NCI-H774 (cell line): ENCODE data around the gene COL20A1.

Experiments used
- DNase-seq: peaks from one replicate; lab custom pipeline; 2025; lab: John Stamatoyannopoulos, UW

Gene COL20A1

DNA sequence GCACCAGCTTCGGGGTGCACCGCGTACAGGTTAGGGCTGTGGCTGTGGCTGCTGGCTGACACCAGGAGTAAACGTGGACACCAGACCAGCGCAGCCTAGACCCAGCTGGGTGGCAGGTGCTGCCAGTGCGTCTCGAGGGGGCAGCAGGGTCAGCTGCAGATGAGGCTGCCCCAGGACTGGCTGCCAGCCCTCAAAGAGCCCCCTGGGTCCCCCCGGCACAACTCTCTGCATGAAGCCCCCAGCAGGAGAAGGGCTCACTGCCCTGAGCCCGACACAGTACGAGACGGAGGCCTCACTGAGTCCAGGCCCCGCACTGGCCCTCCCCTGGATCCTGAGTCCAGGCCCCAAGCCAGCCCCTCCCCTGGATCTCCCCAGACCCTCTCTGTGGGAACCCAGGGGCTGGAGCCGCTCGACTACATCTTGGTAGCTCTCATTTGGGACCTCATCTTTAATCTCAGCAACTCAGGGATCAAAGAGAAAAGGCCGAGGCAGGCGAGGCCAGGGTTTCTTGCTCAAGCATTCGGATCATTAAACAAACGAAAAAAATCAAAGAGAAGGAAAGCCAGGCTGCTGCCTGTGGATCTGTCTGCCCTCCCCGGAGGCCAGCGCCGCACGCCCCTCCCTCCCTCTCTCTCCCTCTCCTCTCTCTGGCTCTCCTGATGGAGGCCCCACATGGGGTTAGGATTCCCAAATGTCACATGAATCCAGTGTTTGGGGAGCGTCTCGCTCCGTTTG is 31.8 kb upstream of the COL20A1 start:
- DNase-seq: no peak

DNA sequence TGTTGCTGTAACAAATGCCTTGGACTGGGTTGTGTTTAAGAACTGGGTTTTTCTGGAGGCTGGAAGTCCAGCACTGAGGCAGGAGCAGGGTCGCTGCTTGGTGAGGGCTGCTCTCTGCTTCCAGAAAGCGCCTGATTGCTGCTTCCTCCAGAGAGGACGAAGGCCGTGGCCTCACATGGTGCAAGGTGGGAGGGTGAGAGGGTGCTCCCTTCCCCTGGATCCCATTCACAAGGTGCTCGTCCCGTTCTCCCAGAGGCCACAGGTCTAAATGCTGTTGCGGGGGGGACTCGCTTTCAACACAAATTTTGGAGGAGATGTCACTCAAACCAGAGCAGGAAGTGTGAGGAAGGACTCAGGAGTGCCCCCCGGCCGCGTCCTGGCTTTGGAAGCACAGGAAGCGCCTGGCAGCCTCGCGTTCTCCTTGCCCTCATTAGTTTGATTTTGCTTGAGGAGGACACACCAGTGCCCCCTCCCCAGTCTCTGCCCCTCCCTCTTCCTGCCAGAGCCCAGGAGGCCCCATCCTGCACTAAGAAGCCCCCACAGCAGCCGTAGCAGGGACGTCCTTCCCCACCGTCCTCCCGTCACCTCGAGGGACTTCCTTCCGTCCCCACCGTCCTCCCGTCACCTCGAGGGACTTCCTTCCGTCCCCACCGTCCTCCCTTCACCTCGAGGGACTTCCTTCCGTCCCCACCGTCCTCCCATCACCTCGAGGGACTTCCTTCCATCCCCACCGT is 31.0 kb upstream of the COL20A1 start:
- no peak for DNase-seq

DNA sequence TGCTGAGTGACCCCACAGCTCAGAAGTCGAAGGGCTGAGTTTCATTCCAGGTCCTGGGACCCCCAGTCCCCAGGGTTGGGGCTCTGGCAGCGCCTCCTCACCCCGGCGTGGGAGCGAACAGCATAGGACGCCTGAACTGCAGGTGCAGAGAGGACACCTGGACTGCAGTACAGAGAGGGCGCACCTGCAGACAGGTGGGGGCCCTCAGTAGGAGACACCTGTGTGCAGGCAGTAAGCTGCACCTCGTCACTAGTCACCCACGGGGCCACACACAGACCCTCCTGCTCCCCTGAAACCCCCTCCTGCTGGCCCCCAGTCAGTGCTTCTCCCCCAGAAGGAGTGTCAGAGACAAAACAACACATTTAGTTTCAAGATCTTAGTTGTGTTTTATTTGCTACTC is 30.1 kb upstream of the COL20A1 start:
- DNase-seq: peak; percentile 21

DNA sequence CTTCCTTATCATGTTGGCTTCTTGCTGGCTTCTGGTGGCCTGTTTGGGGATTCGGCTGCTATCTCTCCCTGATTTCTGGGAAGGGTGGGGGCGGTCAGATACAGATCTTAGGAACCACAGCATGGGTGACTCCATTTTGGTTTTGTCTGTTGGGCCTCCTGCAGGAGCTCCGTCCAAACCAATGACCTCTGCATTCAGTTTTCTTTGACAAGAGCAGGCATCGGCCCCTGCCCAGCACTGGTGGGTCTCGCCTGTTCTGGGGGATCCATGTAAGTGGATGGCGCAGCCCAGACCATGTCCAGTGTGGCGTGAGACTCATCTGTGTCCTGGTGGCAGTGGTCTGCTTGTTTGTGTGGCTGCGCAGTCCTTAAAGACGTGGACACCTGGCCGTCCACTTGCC is 29.0 kb upstream of the COL20A1 start:
- DNase-seq: no peak

DNA sequence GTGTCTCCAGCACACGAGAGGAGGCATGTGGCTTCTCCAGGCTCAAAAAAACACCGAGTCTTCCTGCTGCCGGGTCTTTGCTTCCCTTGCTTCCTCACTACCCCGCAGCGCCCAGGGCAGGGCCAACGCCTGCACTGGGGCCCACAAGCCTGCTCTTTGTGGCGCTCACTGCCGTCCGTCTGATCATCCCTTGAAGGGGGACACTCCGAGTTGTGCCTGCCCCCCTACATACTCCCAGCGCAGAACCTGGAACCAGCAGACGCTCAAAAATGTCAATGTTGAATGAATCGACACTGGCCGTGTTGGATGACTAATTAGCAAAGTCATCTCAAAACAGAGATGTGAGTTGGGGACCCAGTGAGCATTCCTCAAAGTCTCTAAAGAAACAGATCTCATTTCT is 28.5 kb upstream of the COL20A1 start:
- DNase-seq: no peak

DNA sequence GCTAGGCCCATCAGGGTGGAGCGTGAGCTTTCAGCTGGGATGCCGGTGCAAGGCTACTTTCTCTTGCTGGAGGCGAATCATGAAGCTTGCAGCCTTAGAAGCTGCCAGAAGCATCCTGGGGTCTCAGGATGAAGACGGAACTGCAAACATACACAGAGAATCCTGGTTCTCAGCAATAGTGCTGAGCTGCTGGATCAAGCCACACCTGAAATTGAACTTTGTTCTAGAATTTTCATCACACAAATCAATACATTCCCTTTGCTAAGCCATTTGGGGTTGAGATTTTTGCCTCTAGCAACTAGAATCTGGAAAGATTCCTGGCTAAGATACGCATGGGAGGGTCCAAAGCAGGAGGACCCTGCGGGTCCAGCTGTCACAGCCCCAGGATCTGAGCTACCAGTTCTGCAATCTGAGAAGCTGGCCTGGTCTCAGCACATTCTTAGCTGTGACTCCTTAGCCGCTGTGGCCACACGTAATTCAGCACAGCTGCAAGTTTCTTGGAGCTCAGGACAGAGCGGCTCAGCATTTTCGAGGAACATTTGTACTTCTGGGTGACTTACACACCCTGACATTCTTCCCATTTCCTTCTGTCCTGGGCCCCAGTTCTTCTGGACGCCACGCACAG is 27.0 kb upstream of the COL20A1 start:
- no peak for DNase-seq

DNA sequence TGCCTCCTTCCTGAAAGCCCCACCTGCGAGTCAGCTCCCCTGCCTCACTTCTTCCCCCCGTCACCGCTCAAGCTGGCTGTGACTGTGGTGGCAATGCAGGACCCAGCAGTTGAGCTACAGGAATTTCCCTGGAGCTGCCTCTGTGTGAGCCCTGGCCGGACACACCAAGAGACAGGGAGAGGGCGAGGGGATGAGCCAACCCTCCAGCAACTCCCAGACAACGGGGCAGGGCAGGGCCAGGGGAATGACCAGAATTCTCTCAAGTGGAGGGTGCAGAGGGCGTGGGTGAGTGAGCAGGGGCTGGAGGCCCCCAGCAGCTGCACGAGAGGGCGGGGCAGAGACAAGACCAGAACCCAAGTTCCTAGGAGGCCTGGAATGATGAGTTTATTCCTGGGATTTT is 25.3 kb upstream of the COL20A1 start:
- DNase-seq: no peak

DNA sequence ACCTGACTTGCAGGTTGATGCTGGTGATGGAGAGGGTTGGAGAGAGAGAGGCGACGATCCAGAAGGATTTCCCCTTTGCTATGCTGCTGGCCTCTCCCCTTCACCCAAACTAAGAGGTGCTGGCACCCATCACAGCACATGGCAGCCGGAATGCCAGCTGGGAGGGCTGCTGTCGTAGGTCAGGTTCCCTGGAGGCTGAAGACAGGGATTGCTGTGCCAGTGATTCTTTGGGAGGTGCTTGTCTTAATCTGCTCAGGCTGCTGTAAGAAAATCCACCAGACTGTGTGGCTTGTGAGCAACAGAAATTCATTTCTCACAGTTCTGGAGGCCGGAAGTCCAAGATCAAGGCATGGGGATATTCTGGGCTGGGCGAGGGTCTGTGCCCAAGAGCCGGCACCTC is 24.7 kb upstream of the COL20A1 start:
- no peak for DNase-seq

DNA sequence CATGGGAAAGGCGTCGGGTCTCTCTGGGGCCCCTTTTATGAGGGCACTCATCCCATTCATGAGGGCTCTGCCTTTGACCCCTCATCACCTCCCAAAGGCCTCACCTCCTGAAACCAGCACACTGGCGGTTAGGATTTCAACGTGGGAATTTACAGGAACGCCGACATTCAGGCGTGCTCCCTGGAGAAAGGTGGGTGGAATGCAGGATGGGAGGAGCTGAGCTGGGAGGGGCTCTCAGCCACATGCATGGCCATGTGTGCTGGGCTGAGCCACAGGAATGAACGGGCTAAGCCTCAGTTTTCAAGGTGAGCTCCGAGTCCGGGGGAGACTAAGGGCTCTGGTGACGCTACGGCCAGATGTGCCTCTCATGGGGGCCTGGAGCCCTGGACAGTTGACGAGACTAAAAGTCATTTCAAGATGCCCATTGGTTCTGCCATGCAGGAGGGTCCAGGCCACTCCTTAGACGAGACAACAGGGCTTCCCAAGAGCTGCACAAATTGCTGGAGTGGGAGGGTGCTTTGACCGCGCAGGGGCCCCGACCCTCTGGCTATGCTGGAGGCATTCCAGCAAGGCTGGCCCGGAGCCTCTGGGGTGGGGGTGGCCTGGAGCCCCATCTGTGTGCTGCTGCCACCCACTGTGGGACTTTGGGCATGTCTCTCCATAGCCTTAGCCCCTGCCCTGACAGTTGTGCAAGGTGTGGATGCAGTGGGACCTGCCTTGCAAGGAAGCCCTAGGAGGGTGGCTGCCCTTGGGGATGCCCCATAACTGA is 24.1 kb upstream of the COL20A1 start:
- no peak for DNase-seq

DNA sequence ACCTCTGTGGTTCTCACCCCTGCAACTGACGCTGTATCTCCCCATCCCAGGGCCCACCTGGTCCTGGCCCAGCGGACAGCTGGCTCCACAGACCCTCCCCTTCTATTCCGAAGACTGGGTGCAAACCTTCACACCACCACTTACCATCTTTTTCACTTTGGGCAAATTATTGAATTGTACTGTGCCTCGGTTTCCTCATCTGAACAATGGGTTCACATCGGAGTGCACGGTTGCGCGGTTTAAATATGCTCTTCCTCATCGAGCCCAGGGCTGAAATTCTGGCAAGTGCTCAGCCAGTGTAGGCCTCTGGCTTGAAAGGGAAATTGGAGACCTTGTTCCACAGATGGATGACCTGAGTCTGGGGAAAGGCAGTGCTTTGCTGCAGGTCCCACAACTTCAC is 23.3 kb upstream of the COL20A1 start:
- DNase-seq: no peak

DNA sequence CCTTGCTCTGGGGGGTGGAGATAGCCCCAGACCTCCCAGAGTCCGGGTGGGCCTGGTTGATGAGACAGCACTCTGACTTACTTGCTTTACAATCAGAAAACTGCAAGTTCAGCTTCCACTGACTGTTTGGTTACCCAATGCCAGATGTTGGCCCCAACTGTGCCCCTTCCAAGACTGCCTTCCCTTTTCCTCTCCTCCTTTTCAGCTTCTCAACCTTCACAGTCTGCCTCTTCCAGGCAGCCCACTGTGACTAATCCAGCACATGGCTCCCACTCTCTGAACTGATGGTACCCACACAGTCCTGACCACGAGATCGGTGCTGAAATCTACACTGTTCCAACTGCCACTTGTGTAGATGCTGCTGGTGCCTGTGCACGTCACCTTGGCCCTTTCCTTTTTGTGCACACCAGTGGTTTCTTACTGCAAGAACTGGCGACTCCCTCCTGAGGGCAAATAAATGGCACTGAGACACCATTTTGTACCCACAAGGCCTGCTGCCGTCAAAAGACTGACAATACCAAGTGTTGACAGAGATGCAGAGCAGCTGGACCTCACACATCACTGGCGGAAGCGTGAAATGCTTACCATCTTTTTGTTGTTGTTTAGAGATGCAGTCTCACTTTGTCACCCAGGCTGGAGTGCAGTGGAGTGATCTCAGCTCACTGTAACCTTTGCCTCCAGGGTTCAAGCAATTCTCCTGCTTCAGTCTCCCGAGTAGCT is 22.2 kb upstream of the COL20A1 start:
- DNase-seq: no peak

DNA sequence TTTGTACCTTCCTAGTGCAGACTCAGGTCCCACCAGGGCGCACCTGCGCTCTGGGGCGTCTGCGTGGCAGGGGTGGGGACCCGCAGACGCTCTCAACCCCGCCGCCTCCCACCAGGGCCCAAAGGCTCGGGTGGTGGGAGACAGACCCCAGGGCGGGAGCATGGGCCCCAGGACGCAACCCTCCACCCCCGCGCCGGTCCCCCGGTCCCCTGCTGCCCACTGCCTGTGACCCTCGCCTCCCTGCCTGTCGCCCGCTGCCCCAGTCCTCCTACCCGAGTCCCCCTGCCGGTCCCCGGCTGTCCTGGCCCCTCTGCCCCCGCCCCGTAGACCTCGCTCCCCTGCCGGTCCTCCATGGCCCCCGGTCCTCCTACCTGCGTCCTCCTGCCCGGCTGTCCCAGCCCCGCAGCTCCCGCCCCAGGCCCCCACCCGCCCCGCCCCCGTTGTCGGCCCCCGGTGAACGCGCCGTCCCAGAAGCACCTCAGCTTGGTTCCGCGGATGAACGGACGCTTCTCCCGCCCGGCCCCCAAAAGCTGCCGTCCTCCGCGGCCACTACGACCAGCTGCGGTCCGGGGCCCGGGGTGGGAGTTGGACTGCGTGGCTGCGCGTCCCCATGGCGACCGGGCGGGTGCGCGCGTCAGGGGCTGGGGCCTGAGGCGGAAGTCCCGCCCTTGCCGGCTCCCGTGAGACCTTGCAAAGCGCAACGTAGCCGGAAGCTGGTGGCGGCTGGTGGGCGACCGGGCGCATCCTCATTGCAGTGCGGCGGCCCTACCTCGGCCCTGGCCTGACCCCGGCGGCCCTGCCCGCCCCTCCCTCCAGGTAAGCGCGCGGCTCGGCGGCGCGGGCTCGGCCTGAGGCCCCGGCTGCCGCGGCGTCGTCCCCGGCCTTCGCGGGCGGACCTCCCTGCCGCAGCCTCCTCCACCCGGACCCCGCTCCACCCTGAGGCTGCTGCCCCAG is 20.6 kb upstream of the COL20A1 start, which contains the start of gene ARFGAP1:
Gene ARFGAP1 (plus strand): TSS at position 709 of the 954 bp plus-strand sequence. CDS start 2,768 bp downstream, outside the sequence.
- DNase-seq: peak; percentile 80

DNA sequence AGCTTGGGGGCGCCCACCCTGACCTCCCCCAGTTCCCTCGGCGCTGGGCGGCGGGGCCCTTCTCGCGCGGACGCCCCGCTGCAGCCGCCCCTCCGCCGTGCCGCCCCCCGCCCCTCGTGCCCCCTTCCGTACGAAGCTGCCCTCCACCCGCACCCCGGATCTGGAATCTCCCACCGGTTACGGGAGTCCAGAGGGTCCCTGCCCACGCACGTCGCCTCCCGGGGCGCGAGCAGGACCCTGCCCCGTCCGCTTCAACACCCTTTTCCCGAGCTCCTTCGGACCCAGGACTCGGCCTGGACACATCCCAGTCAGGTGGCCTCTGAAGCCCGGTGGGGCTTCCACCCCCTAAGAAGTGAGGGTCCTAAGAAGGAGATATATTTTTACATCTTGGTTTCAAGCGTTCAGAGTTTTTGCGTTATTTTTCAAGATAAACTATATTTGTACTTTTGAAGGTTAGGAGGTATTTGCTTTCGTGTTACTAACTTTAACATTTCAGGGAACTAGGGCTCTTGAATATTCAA is 19.9 kb upstream of the COL20A1 start:
- DNase-seq: no peak

DNA sequence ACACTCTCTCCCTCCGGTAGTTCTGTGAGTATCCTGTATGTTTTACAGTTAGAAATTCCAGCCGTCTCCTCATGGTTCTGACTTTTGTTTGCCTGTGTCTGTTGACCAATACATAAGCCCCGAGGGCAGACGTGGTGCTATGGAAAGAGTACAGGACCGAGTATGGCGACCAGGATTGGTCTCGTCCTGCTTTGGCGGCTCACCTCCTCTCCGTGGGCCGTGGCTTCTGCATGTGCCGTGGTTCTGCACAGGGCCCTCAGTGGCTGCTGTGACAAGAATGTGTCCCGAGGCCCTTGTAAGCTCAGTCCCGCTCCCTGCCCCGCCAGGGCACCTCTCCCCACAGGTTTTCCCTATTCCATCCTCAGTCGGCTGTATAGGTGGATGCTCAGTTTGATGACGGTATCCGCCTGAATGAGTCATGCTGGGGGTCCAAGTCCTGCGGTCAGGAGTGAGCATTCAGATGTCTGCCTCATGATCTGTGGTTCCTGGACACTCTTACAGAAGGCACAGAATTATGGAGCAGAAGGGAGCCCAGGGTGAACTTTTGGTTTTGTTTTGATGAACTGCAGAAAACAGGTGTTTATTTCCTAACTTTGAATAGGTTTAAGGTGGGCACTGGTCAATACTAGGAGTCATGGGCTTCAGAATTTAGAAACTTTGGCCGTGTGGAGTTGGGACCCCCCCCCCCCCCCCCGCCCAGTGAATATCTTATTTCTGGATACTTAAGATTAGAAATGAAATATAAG is 19.2 kb upstream of the COL20A1 start:
- DNase-seq: no peak

DNA sequence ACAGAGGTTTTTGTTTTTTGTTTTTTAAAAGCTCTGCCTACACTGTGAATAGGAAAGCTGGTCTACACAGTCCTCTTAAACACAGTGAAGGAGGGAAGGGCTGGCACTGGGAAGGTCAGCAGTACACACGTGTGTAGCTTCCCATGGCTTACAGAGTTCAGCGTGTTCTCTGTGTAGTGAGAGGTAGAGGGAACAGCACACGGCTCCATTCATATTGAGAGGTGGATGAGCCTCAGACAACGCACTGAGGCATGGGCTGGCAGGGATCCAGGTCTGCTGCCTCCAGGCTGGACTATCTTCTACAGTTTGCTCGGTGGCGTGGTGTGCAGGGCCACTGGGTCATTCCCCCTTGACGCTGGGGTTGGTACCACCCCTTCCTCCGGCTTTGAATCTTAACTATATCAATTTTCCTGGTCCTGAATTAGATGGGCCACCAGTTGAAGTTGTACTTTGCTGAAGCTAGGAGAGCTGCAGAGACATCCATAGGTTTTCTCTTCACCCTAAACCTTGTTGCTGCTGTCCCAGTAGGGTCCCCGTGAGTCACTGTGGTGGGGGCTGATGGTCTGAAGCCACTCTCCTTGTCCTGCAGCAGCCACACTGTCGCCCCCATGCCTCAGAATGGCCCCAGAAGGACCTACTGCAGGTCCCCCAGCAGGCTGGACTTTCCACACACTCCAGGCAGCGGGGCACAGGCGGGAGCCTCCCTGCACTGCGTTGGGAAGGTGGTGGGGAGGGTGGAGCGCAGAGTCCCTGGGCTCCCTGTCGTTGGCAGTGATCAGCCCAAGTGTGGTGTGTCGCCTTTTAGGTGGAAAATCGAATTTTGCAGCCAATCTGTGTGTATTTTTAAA is 18.4 kb upstream of the COL20A1 start:
- no peak for DNase-seq

DNA sequence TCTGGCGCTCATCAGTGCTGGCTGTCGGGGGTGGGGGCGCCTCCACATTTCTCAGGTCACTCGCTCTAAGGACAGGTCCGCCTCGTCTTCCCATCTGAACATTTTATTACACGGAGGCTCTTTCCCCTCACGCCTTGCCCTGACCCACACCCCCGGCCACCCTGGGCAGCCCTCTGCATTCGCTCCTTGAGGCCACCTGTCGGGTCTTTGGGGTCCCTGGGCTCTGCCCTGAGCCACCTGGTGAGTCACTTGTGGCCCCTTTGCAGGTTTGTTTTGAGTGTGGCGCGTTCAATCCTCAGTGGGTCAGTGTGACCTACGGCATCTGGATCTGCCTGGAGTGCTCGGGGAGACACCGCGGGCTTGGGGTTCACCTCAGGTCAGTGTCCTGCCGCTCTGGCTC is 17.2 kb upstream of the COL20A1 start:
- DNase-seq: no peak

DNA sequence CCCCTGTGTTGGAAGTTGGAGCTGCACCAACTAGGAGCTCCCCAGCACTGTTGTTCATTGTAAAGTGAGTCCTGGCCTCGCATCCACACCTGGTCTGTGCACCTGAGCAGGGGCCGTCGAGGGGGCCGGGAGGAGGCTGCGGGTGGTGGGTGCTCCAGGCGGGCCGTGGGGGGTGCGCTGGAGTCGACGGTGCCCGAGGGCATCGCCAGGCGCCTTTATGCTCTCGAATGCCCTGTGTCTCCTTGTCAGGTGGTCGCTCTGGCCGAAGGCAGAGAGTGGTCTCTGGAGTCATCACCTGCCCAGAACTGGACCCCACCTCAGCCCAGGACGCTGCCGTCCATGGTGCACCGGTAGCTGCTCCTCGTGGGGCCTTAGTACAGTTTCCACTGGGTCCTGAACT is 16.0 kb upstream of the COL20A1 start:
- DNase-seq: no peak

DNA sequence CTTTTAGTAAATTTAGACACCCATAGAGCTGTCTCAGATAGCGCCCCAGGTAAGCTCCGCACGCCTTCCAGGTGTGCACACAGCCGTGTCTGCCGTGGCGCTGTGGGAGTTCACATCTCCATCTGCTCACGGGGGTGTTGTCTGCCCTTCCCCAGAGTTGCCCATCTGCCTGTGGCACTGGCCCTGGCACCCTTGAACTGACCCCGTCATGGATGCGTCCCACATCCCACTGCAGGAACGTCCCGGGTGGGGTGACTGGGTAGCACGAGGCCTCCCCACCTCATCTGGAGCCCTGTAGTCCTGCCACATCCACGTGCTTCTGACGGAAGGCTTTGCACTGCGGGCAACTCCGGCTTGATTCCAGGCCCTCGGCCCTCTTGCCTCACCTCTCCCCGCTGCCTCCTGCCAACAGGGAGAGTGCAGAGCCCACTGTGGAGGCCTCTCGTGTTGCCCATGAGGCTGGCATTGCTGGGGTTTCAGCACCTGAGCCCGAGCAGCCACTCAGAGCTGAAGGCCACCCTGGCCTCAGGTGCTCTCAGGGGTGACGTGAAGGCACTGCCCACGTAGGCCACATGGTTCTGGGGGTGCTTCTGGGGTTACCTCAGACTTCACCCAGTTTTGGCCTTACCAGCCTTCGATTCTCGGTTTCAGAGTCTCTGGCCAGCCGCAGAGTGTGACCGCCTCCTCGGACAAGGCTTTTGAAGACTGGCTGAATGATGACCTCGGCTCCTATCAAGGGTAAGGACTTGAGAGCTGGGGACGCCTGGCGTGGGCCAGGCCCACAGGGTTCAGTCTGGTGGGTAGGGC is 15.3 kb upstream of the COL20A1 start:
- DNase-seq: no peak
